NCI-H1694 treated with DMSO at 0.1 percent for 48 hours (cell line): ENCODE data around the gene HS1BP3.

Experiments
- DNase-seq: peaks from one replicate; lab custom pipeline; 2025; lab: John Stamatoyannopoulos, UW

The HS1BP3 gene

GRCh38 chr2:20571231-20571630 is 79.7 kb downstream of the HS1BP3 start:
- no peak for DNase-seq

- DNase-seq, result no peak
These were observed 80.6 kb downstream of the HS1BP3 start for GRCh38 chr2:20570249-20570648.

- DNase-seq, result no peak
These were observed 81.3 kb downstream of the HS1BP3 start for GRCh38 chr2:20569464-20570223.

GRCh38 chr2:20568501-20569463 is 82.1 kb downstream of the HS1BP3 start:
- DNase-seq, result no peak

GRCh38 chr2:20567926-20568179 is 83.0 kb downstream of the HS1BP3 start:
- DNase-seq, result no peak
